Measurements from ENCODE around the gene STT3B. TPM values are rescaled to one million over a fixed set of nuclear protein-coding genes. Genes with fewer than 3 reads are reported as not detected.
A peak's percentile ranks its signal among the peaks of the same experiment; 100 is the strongest.

The STT3B gene
- total and polyA plus RNA-seq, 2 of the 13 experiments (the other 11 are each of a cell fraction or from before 2014, with no cell fraction given), result 85.0 to 205 TPM

- TF ChIP-seq HNRNPK (IDR thresholded peaks at IDR 0.05; ENCODE audit: low read depth, low read length, poor library complexity, severe bottlenecking) (no peak), HES4 (CRISPR knock-in tag; IDR thresholded peaks at IDR 0.05; ENCODE audit: borderline replicate concordance) (no peak), ZNF619 (CRISPR knock-in tag; IDR thresholded peaks at IDR 0.05) (no peak), ZHX2 (IDR thresholded peaks at IDR 0.05; ENCODE audit: low read depth) (no peak), ZHX2 (CRISPR knock-in tag; IDR thresholded peaks at IDR 0.05; ENCODE audit: borderline replicate concordance) (no peak), HMG20A (CRISPR knock-in tag; IDR thresholded peaks at IDR 0.05; ENCODE audit: borderline replicate concordance) (peak; percentile 63; the same call in 1 of the 2 replicates), ATF1 (CRISPR knock-in tag; IDR thresholded peaks at IDR 0.05) (no peak), ZNF704 (CRISPR knock-in tag; IDR thresholded peaks at IDR 0.05; ENCODE audit: borderline replicate concordance) (no peak)
These were observed 104.1 kb downstream of the STT3B start (continued) for GRCh38 chr3:31636694-31637442.
